CD14-positive monocyte (primary cell): ENCODE data around the gene GPC6. TPM values are rescaled to one million over a fixed set of nuclear protein-coding genes. Genes with fewer than 3 reads are reported as not detected.

Experiments
- DNase-seq, 3 donors: peaks; one replicate each; pipeline ENCODE4 v3.0.0-alpha.2; 2011 to 2022
- H2AFZ ChIP-seq: 2 replicates; pipeline ENCODE4 v1.6.0; 2012; ENCODE audit warnings: mild to moderate bottlenecking, low read depth, low read length, inconsistent platforms; ENCODE audit not compliant: insufficient read depth, poor library complexity, severe bottlenecking
- H3K27ac ChIP-seq, 2 donors: 1 replicate in 1 of 2; 2 replicates in 1 of 2; pipeline ENCODE4 v1.5.1; 2012 to 2013; ENCODE audit warnings: low read length in 2 of 2, control low read depth in 1 of 2, inconsistent platforms in 1 of 2, low read depth in 1 of 2, mild to moderate bottlenecking in 1 of 2
- H3K27me3 ChIP-seq, 2 donors: one replicate each; pipeline versions ENCODE4 v1.6.0 to v1.6.1; 2011 to 2013; ENCODE audit warnings: low read length in 2 of 2; ENCODE audit not compliant: control insufficient read depth in 2 of 2, insufficient read depth in 2 of 2
- H3K36me3 ChIP-seq, 2 donors: replicated peaks in 1 of 2; 1 replicate in 1 of 2; 2 replicates in 1 of 2; pipeline versions ENCODE4 v1.5.1 to v1.6.1; 2012 to 2013; ENCODE audit warnings: low read length in 2 of 2, control low read depth in 1 of 2, inconsistent platforms in 1 of 2, mild to moderate bottlenecking in 1 of 2; ENCODE audit not compliant: insufficient read depth in 2 of 2, control insufficient read depth in 1 of 2
- H3K4me1 ChIP-seq, 2 donors: 1 replicate in 1 of 2; 2 replicates in 1 of 2; pipeline versions ENCODE4 v1.5.1 to v1.6.1; 2012 to 2013; ENCODE audit warnings: low read length in 2 of 2, control low read depth in 1 of 2, inconsistent platforms in 1 of 2, mild to moderate bottlenecking in 1 of 2, moderate library complexity in 1 of 2; ENCODE audit not compliant: insufficient read depth in 2 of 2, control insufficient read depth in 1 of 2
- H3K4me2 ChIP-seq: replicated peaks from 2 replicates; pipeline ENCODE3; 2012; ENCODE audit warnings: low read length, moderate library complexity, mild to moderate bottlenecking; ENCODE audit not compliant: poor library complexity, severe bottlenecking; ENCODE audit errors: extremely low read depth
- H3K4me3 ChIP-seq, 3 experiments: fragments of 200-600 bp in 1 of 3; sonication (generic) in 1 of 3; replicated peaks in 1 of 3; 1 replicate in 2 of 3; 2 replicates in 1 of 3; pipeline ENCODE4 v1.5.1; 2011 to 2013; ENCODE audit warnings: low read length in 3 of 3, mild to moderate bottlenecking in 3 of 3, control low read depth in 2 of 3, low read depth in 2 of 3, inconsistent platforms in 1 of 3, moderate library complexity in 1 of 3
- H3K79me2 ChIP-seq: 2 replicates; pipeline ENCODE4 v1.6.0; 2012; ENCODE audit warnings: mild to moderate bottlenecking, control low read depth, inconsistent platforms, low read length, moderate library complexity; ENCODE audit not compliant: insufficient read depth
- H3K9ac ChIP-seq: 2 replicates; pipeline ENCODE4 v1.6.0; 2017; ENCODE audit warnings: low read length, mild to moderate bottlenecking; ENCODE audit not compliant: insufficient read depth, poor library complexity, severe bottlenecking
- H3K9me3 ChIP-seq, 2 donors: replicated peaks in 1 of 2; 1 replicate in 1 of 2; 2 replicates in 1 of 2; pipeline versions ENCODE4 v1.5.1 to v1.6.1; 2012 to 2013; ENCODE audit warnings: low read length in 2 of 2, control low read depth in 1 of 2; ENCODE audit not compliant: control insufficient read depth in 1 of 2, insufficient read depth in 1 of 2
- H4K20me1 ChIP-seq: 2 replicates; pipeline ENCODE4 v1.6.0; 2012; ENCODE audit warnings: mild to moderate bottlenecking, low read length, control low read depth, moderate library complexity; ENCODE audit not compliant: insufficient read depth
- H3K27ac Mint-ChIP-seq, 7 donors: one replicate each; pipeline ENCODE4 v1.8.0; 2020; ENCODE audit warnings: mild to moderate bottlenecking in 7 of 7, mixed read lengths in 7 of 7, moderate library complexity in 6 of 7, inconsistent platforms in 2 of 7
- H3K27me3 Mint-ChIP-seq, 3 donors: one replicate each; pipeline ENCODE4 v1.8.0; 2021 to 2022; ENCODE audit warnings: low read depth in 3 of 3, mild to moderate bottlenecking in 3 of 3, mixed read lengths in 3 of 3, moderate library complexity in 3 of 3, inconsistent platforms in 1 of 3
- H3K36me3 Mint-ChIP-seq, 2 donors: one replicate each; pipeline ENCODE4 v1.8.0; 2020; ENCODE audit warnings: mixed read lengths in 2 of 2, inconsistent platforms in 1 of 2, mild to moderate bottlenecking in 1 of 2
- H3K4me1 Mint-ChIP-seq: one replicate; pipeline ENCODE4 v1.8.0; 2020; ENCODE audit warnings: mild to moderate bottlenecking, mixed read lengths
- H3K4me3 Mint-ChIP-seq, 2 donors: one replicate each; pipeline ENCODE4 v1.8.0; 2020; ENCODE audit warnings: mild to moderate bottlenecking in 2 of 2, mixed read lengths in 2 of 2, moderate library complexity in 1 of 2
- H3K9me3 Mint-ChIP-seq, 7 donors: one replicate each; pipeline ENCODE4 v1.8.0; 2020 to 2022; ENCODE audit warnings: mixed read lengths in 7 of 7, mild to moderate bottlenecking in 6 of 7, moderate library complexity in 6 of 7, inconsistent platforms in 2 of 7
- WGBS: methylation state at CpG from one replicate; pipeline ENCODE4 v1.1.5; 2013; ENCODE audit warnings: missing lambda C conversion rate; ENCODE audit not compliant: insufficient coverage; 5-methylcytosine and 5-hydroxymethylcytosine counted together
- intact Hi-C, 2 donors: fragments of 100-400 bp; cut with micrococcal nuclease; formaldehyde crosslinking; loops; one replicate each; pipeline versions ENCODE4 v1.15.0 to v1.15.1; 2023
- polyA plus RNA-seq, 3 donors: library from polyadenylated mRNA; depleted of rRNA in 1 of 3; unstranded in 2 of 3; stranded (reverse) in 1 of 3; fragments of 300-500 nt in 2 of 3; fragments of >200 nt in 1 of 3; fragmentation: Illumina TruSeq in 2 of 3; gene quantifications; 1 replicate in 2 of 3; 2 replicates in 1 of 3; pipeline ENCODE4 v1.2.3, GENCODE V29; 2012 to 2021
- TF ChIP-seq, protein P1 (sequence below): fragments of 200-600 bp; IDR thresholded peaks from one replicate; pipeline ENCODE4 v1.8.0; 2022; ENCODE audit warnings: antibody characterized with exemption, mild to moderate bottlenecking

Gene GPC6
- polyA plus RNA-seq, 3 donors, result not detected

DNA sequence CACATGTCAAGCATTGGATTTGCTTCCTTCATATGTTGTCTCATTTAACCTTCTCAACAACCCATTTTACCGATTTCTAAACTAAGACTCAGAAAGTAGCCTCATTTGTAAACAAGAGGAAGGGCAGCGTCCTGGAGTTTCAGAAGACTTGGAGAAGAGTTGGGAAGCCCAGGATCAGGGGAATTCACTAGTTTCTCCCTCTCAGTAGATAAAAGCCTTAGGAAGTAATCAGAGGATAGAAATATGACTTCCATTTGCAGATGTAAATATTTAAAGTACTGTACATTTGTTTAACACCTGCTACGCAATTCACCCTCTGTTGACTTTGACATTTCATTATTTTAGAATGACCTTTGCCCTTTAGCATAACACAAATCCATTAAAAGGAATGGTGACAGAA, 1036.4 kb downstream of the GPC6 start:
- Histone ChIP-seq H3K27me3 (no peaks in the 10 kb centered on the region), H3K9me3 (no peaks in the 10 kb centered on the region), H3K36me3 (no peaks in the 10 kb centered on the region), H3K4me3 (no peak overlapping the region), H4K20me1 (no peaks in the 10 kb centered on the region), H3K4me2 (no peak overlapping the region), H3K9ac (no peak overlapping the region), H2AFZ (no peak overlapping the region), H3K79me2 (no peaks in the 10 kb centered on the region), H3K4me1 (no peaks in the 10 kb centered on the region), H3K27ac (no peak overlapping the region)
- H3K4me3 Mint-ChIP-seq, result no peak overlapping the region
- DNase-seq, result no peak
- intact Hi-C loops, result no loop called here
- H3K36me3 Mint-ChIP-seq, result no peaks in the 10 kb centered on the region
- H3K27me3 Mint-ChIP-seq, result peaks cover 0 to 5% (median 0%) of the 10 kb centered on the region in 3 donors
- WGBS, result no CpG with 5 or more reads among the region's 3 CpGs
- peaks cover 0 to 6% (median 2%) of the 10 kb centered on the region in 7 donors for H3K9me3 Mint-ChIP-seq
- peaks cover 8% of the 10 kb centered on the region for H3K4me1 Mint-ChIP-seq
- no peak overlapping the region for H3K27ac Mint-ChIP-seq
- TF ChIP-seq, protein P1, sequence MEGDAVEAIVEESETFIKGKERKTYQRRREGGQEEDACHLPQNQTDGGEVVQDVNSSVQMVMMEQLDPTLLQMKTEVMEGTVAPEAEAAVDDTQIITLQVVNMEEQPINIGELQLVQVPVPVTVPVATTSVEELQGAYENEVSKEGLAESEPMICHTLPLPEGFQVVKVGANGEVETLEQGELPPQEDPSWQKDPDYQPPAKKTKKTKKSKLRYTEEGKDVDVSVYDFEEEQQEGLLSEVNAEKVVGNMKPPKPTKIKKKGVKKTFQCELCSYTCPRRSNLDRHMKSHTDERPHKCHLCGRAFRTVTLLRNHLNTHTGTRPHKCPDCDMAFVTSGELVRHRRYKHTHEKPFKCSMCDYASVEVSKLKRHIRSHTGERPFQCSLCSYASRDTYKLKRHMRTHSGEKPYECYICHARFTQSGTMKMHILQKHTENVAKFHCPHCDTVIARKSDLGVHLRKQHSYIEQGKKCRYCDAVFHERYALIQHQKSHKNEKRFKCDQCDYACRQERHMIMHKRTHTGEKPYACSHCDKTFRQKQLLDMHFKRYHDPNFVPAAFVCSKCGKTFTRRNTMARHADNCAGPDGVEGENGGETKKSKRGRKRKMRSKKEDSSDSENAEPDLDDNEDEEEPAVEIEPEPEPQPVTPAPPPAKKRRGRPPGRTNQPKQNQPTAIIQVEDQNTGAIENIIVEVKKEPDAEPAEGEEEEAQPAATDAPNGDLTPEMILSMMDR, result no peak

- Mint-ChIP-seq H3K36me3 (no peaks in the 10 kb centered on the region), H3K27ac (no peak overlapping the region)
Observed at GRCh38 chr13:94267581-94268366, 1041.2 kb downstream of the GPC6 start.

More at GRCh38 chr13:94267581-94268366, 1041.2 kb downstream of the GPC6 start:
- no peak overlapping the region for H3K9ac ChIP-seq
- no peaks in the 10 kb centered on the region for H3K9me3 ChIP-seq
- no peaks in the 10 kb centered on the region for H3K79me2 ChIP-seq
- intact Hi-C loops, result no loop called here
- Mint-ChIP-seq H3K4me1 (peaks cover 2% of the 10 kb centered on the region), H3K27me3 (no peaks in the 10 kb centered on the region), H3K4me3 (no peak overlapping the region), H3K9me3 (peaks cover 0 to 9% (median 2%) of the 10 kb centered on the region in 7 donors)
- H3K4me1 ChIP-seq, result no peaks in the 10 kb centered on the region
- no peak overlapping the region for H3K4me2 ChIP-seq
- no peaks in the 10 kb centered on the region for H3K27me3 ChIP-seq
- DNase-seq, result no peak
- no peaks in the 10 kb centered on the region for H3K36me3 ChIP-seq
- H4K20me1 ChIP-seq, result no peaks in the 10 kb centered on the region
- no peak overlapping the region for H3K27ac ChIP-seq
- TF ChIP-seq, protein P1, result no peak
- whole genome bisulfite sequencing, result no CpG with 5 or more reads among the region's 3 CpGs
- H2AFZ ChIP-seq, result no peak overlapping the region
- no peak overlapping the region for H3K4me3 ChIP-seq
